ENCODE results near the gene GNG8.

Gene GNG8

GRCh38 chr19:46616631-46617322 lies 19.2 kb downstream of the GNG8 start:
- peak; percentile 31 for DNase-seq

GRCh38 chr19:46615966-46616365 lies 20.0 kb downstream of the GNG8 start:
- DNase-seq, result no peak

- DNase-seq, result peak; percentile 40
Observed at GRCh38 chr19:46614114-46614722, 21.8 kb downstream of the GNG8 start.

- DNase-seq, result no peak
Observed at GRCh38 chr19:46613525-46613924, 22.5 kb downstream of the GNG8 start.

GRCh38 chr19:46611776-46612175 lies 24.2 kb downstream of the GNG8 start:
- no peak for DNase-seq

- no peak for DNase-seq
Observed at GRCh38 chr19:46610851-46611770, 24.9 kb downstream of the GNG8 start.

GRCh38 chr19:46610413-46610775 lies 25.6 kb downstream of the GNG8 start:
- no peak for DNase-seq

GRCh38 chr19:46609511-46610412 lies 26.2 kb downstream of the GNG8 start:
- DNase-seq, result no peak

GRCh38 chr19:46608581-46609345 lies 27.2 kb downstream of the GNG8 start:
- no peak for DNase-seq

- DNase-seq, result no peak
Observed at GRCh38 chr19:46608178-46608577, 27.8 kb downstream of the GNG8 start.

GRCh38 chr19:46607448-46607841 lies 28.6 kb downstream of the GNG8 start:
- peak; percentile 14 for DNase-seq

- no peak for DNase-seq
Observed at GRCh38 chr19:46606681-46607447, 29.1 kb downstream of the GNG8 start.

GRCh38 chr19:46606019-46606418 lies 30.0 kb downstream of the GNG8 start:
- DNase-seq, result no peak

GRCh38 chr19:46605356-46605821 lies 30.6 kb downstream of the GNG8 start:
- DNase-seq, result no peak

GRCh38 chr19:46604781-46605355 lies 31.1 kb downstream of the GNG8 start:
- no peak for DNase-seq

- no peak for DNase-seq
Observed at GRCh38 chr19:46603752-46604231, 32.2 kb downstream of the GNG8 start.

GRCh38 chr19:46603195-46603637 lies 32.8 kb downstream of the GNG8 start:
- DNase-seq, result no peak

GRCh38 chr19:46602392-46603194 lies 33.4 kb downstream of the GNG8 start:
- DNase-seq, result no peak
